AG04449 (cell line): Measurements from ENCODE around the gene SRL.

ENCODE experiments used
- CTCF ChIA-PET: fragments of 350-600 bp; formaldehyde crosslinking; extraction: SDS; loops from one replicate; lab custom pipeline; 2021; ENCODE audit warnings: antibody characterized with exemption; lab: Yijun Ruan, JAX
- POLR2A ChIA-PET: fragments of 400-600, 350-600 bp; formaldehyde crosslinking; extraction: SDS; loops from one replicate; lab custom pipeline; 2020; ENCODE audit warnings: antibody characterized with exemption, inconsistent platforms; lab: Yijun Ruan, JAX
- DNase-seq: peaks from one replicate; pipeline ENCODE4 v3.0.0-alpha.2; 2010; ENCODE audit warnings: low read depth, low spot score
- H3K4me3 ChIP-seq: 2 replicates; pipeline ENCODE4 v1.5.1; 2011; ENCODE audit warnings: low read depth, mild to moderate bottlenecking, control low read depth, low read length
- CTCF ChIP-seq: IDR thresholded peaks from one replicate; pipeline ENCODE4 v1.5.1; 2011; ENCODE audit warnings: mild to moderate bottlenecking, moderate library complexity, low read length, control low read depth, inconsistent platforms; ENCODE audit not compliant: insufficient read depth; ENCODE audit errors: missing control alignments

SRL gene

GRCh38 chr16:4241928-4242283 lies at the start of gene SRL:
Gene SRL, minus strand, starts transcription at chr16:4242080. Its CDS starts 13 bp downstream, at chr16:4242067.
- no peak for DNase-seq
- ChIA-PET POLR2A (interaction anchor here (0.8 kb wide), 1 partner anchor 11 kb away, joined by 3 read pairs; no protein-coding TSS in a partner anchor), CTCF (interaction anchor here (6.1 kb wide), 1 partner anchor 11 kb away, joined by 39 read pairs; no protein-coding TSS in a partner anchor)
- no peak within 1 kb of the TSS for H3K4me3 ChIP-seq
- no peak for TF ChIP-seq CTCF

- H3K4me3 ChIP-seq = no peak overlapping the region
- TF ChIP-seq CTCF = peak; percentile 38
- ChIA-PET POLR2A (interaction anchor here (0.6 kb wide), 1 partner anchor 40 kb away, joined by 3 read pairs; no protein-coding TSS in a partner anchor), CTCF (interaction anchor here (0.7 to 7.1 kb wide), 13 partner anchors 8 to 120 kb away, joined by 3 to 104 read pairs (median 7); no protein-coding TSS in a partner anchor)
- DNase-seq = no peak
Observed at GRCh38 chr16:4290236-4290830, 48.5 kb upstream of the SRL start.

- ChIA-PET POLR2A (no interaction called here), CTCF (interaction anchor here (0.7 to 7.1 kb wide), 23 partner anchors 10 to 124 kb away, joined by 3 to 104 read pairs (median 4); no protein-coding TSS in a partner anchor)
- peak; percentile 95 for TF ChIP-seq CTCF
- no peak for DNase-seq
- no peak overlapping the region for H3K4me3 ChIP-seq
Observed at GRCh38 chr16:4288148-4288921, 46.5 kb upstream of the SRL start.

DNA sequence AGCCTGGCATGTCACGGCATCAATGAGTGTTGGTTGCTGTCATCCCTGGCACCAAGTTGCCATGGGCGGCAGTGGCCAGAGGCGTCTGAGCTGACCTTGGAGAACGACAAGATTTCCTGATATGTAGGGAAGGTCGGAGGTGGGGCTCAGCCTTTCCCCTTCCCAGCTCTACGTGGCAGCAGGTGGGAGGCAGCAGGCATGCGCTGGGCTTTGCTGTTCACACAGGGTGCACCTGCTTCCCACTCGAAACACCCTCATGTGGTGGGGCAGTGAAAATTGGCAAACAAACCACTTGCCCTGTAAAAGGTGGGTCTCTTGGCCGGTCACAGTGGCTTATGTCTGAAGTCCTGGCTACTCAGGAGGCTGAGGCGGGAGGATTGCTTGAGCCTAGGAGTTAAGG lies 43.3 kb upstream of the SRL start:
- DNase-seq = no peak
- H3K4me3 ChIP-seq = no peak overlapping the region
- CTCF ChIA-PET = interaction anchor here (0.7 to 3.1 kb wide), 4 partner anchors 9 to 117 kb away, joined by 3 to 14 read pairs (median 6); no protein-coding TSS in a partner anchor
- TF ChIP-seq CTCF = no peak
- POLR2A ChIA-PET = no interaction called here

GRCh38 chr16:4283939-4284338 lies 42.1 kb upstream of the SRL start:
- no peak overlapping the region for H3K4me3 ChIP-seq
- POLR2A ChIA-PET = interaction anchor here (1.0 kb wide), 1 partner anchor 11 kb away, joined by 5 read pairs; the partner anchor contains the start of gene TFAP4
- TF ChIP-seq CTCF = no peak
- CTCF ChIA-PET = interaction anchor here (0.9 to 3.1 kb wide), 5 partner anchors 8 to 119 kb away, joined by 3 to 14 read pairs (median 4); no protein-coding TSS in a partner anchor
- no peak for DNase-seq

- ChIA-PET CTCF (interaction anchor here (0.6 to 1.9 kb wide), 6 partner anchors 10 to 120 kb away, joined by 3 to 7 read pairs (median 4); no protein-coding TSS in a partner anchor), POLR2A (interaction anchor here (1.0 kb wide), 1 partner anchor 10 kb away, joined by 5 read pairs; the partner anchor contains the start of gene TFAP4)
- no peak for DNase-seq
- H3K4me3 ChIP-seq = no peak overlapping the region
- TF ChIP-seq CTCF = no peak
Observed at GRCh38 chr16:4283441-4283840, 41.6 kb upstream of the SRL start.
